ENCODE data around the gene ZNF780A. TPM values are rescaled to one million over a fixed set of nuclear protein-coding genes. Genes with fewer than 3 reads are reported as not detected.

ZNF780A gene
- total and polyA plus RNA-seq, 8 donors, result 7.4 to 19.7 (median 13.0) TPM

- Histone ChIP-seq H3K4me3 (no peak overlapping the region), H3K27ac (no peak overlapping the region), H3K4me1 (no peaks in the 10 kb centered on the region), H3K27me3 (no peaks in the 10 kb centered on the region), H3K36me3 (peaks cover 6 to 14% (median 11%) of the 10 kb centered on the region in 3 donors), H3K9me3 (peaks cover 0 to 2% (median 0%) of the 10 kb centered on the region in 4 donors)
- no peak for DNase-seq
- peak; percentile 80 for FAIRE-seq
- WGBS, 2 donors, result 92 to 97% methylated on average over 1 of the region's 1 CpG
- TF ChIP-seq CTCF (IDR thresholded peaks at IDR 0.05), result no peak
- intact Hi-C loops (cut with DNase I), result no loop called here
- ATAC-seq, result no peak
These were observed 20.7 kb downstream of the ZNF780A start for GRCh38 chr19:40070058-40070457.

GRCh38 chr19:40059624-40060023 is 31.1 kb downstream of the ZNF780A start:
- ATAC-seq, result no peak
- no peak for FAIRE-seq

GRCh38 chr19:40057166-40057565 is 33.6 kb downstream of the ZNF780A start:
- Histone ChIP-seq H3K27me3 (no peaks in the 10 kb centered on the region), H3K9me3 (no peaks in the 10 kb centered on the region), H3K27ac (no peak overlapping the region), H3K4me1 (peaks cover 0 to 13% (median 3%) of the 10 kb centered on the region in 3 donors), H3K36me3 (no peaks in the 10 kb centered on the region), H3K4me3 (no peak overlapping the region)
- no peak for TF ChIP-seq CTCF (IDR thresholded peaks at IDR 0.05)
- FAIRE-seq (no peak), ATAC-seq (no peak), DNase-seq (no peak)
- intact Hi-C loops (cut with DNase I), result no loop called here
- WGBS, 2 donors, result 75 to 76% methylated on average over 1 of the region's 1 CpG

More at GRCh38 chr19:40059624-40060023, 31.1 kb downstream of the ZNF780A start:
- peaks cover 0 to 10% (median 3%) of the 10 kb centered on the region in 3 donors for H3K4me1 ChIP-seq
- H3K9me3 ChIP-seq, result no peaks in the 10 kb centered on the region
- H3K4me3 ChIP-seq, result no peak overlapping the region
- H3K36me3 ChIP-seq, result no peaks in the 10 kb centered on the region
- 98 to 99% methylated on average over 1 of the region's 1 CpG for WGBS, 2 donors
- intact Hi-C loops (cut with DNase I), result no loop called here
- H3K27ac ChIP-seq, result no peak overlapping the region
- no peaks in the 10 kb centered on the region for H3K27me3 ChIP-seq
- no peak for TF ChIP-seq CTCF (IDR thresholded peaks at IDR 0.05)
- DNase-seq, result no peak

GRCh38 chr19:40056505-40056904 is 34.2 kb downstream of the ZNF780A start:
- intact Hi-C loops (cut with DNase I), result no loop called here
- Histone ChIP-seq H3K9me3 (no peaks in the 10 kb centered on the region), H3K27ac (peak overlapping the region in 2 of 4 donors; percentile 39 to 47), H3K36me3 (no peaks in the 10 kb centered on the region), H3K4me3 (peak overlapping the region; percentile 69 to 84 (median 76)), H3K27me3 (no peaks in the 10 kb centered on the region), H3K4me1 (peaks cover 0 to 13% (median 3%) of the 10 kb centered on the region in 3 donors)
- WGBS, 2 donors, result 1 to 2% methylated on average over 7 of the region's 7 CpGs
- FAIRE-seq, result no peak
- no peak for ATAC-seq
- DNase-seq, result no peak
- TF ChIP-seq CTCF (IDR thresholded peaks at IDR 0.05), result no peak

GRCh38 chr19:40055832-40056504 is 34.8 kb downstream of the ZNF780A start, which contains the start of gene ZNF780B:
Gene ZNF780B (minus strand): TSS chr19:40056231. CDS start chr19:40050332, 5,899 bp downstream.
- Histone ChIP-seq H3K4me3 (peak within 1 kb of the TSS; percentile 69 to 84 (median 76)), H3K9me3 (no peaks in the 10 kb centered on the region), H3K27ac (peak within 1 kb of the TSS in 2 of 4 donors; percentile 39 to 47), H3K36me3 (no peaks in the 10 kb centered on the region), H3K4me1 (peaks cover 0 to 13% (median 3%) of the 10 kb centered on the region in 3 donors), H3K27me3 (no peaks in the 10 kb centered on the region)
- intact Hi-C loops (cut with DNase I), result no loop called here
- no peak for TF ChIP-seq CTCF (IDR thresholded peaks at IDR 0.05)
- FAIRE-seq (no peak), ATAC-seq (peak; percentile 93 to 99 (median 98)), DNase-seq (peak; percentile 30 to 78 (median 60))
- WGBS, 2 donors, result 0% methylated on average over 41 of the region's 41 CpGs
